Epithelial cell of proximal tubule (primary cell): ENCODE measurements around the gene RNF151. TPM values are rescaled to one million over a fixed set of nuclear protein-coding genes. Genes with fewer than 3 reads are reported as not detected.

Experiments
- DNase-seq: peaks from one replicate; pipeline ENCODE4 v3.0.0-alpha.2; 2011; ENCODE audit warnings: low read depth
- H3K4me3 ChIP-seq: 2 replicates; pipeline ENCODE4 v1.5.1; 2011; ENCODE audit warnings: low read depth, mild to moderate bottlenecking, low read length
- CTCF ChIP-seq: conservative IDR thresholded peaks from 2 replicates; pipeline ENCODE4 v1.5.1; 2012; ENCODE audit warnings: low read depth, mild to moderate bottlenecking, low read length
- total RNA-seq: library from RNA; depleted of rRNA; stranded (reverse); fragments of >200 nt; gene quantifications from 2 replicates; pipeline ENCODE4 v1.2.3, GENCODE V29; 2015

The RNF151 gene
- total RNA-seq, 1 donor from 2014 or later: not detected

DNA sequence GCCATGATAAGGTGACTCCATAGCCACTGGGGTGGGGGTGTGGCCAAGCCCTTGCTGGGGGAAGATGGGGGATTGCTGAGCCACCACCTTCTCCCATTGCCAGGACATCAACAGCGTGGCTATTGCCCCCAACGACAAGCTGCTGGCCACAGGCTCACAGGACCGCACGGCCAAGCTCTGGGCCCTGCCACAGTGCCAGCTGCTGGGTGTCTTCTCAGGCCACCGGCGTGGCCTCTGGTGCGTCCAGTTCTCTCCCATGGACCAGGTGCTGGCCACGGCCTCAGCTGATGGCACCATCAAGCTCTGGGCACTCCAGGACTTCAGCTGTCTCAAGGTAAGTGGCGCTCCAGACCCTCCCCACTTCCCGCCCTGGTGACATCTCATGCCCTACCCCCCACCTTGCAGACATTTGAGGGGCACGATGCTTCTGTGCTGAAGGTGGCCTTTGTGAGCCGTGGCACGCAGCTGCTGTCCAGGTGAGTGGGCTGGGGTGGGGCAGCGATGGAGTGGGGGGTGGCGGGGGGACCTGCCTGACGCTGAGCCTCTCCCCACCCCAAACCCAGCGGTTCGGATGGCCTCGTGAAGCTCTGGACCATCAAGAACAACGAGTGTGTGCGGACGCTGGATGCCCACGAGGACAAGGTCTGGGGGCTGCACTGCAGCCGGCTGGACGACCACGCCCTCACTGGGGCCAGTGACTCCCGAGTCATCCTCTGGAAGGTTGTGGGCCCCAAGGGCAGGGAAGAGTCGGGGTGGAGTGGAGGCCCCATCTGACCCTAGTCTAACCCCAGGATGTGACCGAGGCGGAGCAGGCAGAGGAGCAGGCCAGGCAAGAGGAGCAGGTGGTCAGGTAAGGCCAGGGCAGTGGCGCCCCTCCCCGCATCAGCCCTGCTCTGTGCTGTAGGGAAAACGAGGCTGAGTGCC lies 10.6 kb downstream of the RNF151 start:
- no peak overlapping the region for H3K4me3 ChIP-seq
- TF ChIP-seq CTCF: no peak
- DNase-seq: no peak

DNA sequence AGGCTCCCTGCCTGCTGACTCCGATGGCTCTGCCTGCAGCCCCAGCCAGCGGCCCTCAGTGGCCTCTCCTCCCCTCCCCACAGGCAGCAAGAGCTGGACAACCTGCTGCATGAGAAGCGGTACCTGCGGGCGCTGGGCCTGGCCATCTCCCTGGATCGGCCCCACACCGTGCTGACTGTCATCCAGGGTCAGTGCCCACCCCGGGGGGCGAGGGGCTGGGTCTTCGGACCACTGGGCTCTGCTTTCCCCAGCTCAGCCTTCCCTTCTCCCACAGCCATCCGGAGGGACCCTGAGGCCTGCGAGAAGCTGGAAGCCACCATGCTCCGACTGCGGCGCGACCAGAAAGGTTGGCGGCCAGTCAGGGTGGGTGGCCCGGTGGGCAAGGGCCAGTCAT lies 11.2 kb downstream of the RNF151 start:
- no peak for TF ChIP-seq CTCF
- no peak for DNase-seq
- H3K4me3 ChIP-seq: no peak overlapping the region

- DNase-seq: no peak
- no peak for TF ChIP-seq CTCF
- no peak overlapping the region for H3K4me3 ChIP-seq
Measured at GRCh38 chr16:1978476-1979120, 11.9 kb downstream of the RNF151 start.

- no peak for DNase-seq
- TF ChIP-seq CTCF: no peak
- no peak overlapping the region for H3K4me3 ChIP-seq
Measured at GRCh38 chr16:1979271-1980029, 12.8 kb downstream of the RNF151 start.

GRCh38 chr16:1980030-1980769 lies 13.5 kb downstream of the RNF151 start:
- DNase-seq: no peak
- H3K4me3 ChIP-seq: no peak overlapping the region
- no peak for TF ChIP-seq CTCF

DNA sequence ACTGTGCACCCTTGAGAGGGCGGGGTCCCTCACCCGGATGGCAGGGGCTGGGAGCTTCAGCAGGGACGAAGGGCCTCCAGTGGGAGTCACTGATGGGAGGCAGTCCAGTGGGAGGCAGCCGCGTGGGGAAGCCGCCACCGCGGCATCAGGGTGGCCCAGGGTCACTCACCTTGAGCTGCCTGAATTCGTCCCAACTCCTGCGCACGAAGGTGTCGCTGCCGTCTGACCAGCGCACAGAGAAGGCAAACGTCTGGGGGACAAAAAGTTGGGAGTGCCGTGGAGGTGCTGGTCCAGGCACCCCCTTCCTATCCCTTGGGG lies 14.1 kb downstream of the RNF151 start:
- DNase-seq: no peak
- no peak for TF ChIP-seq CTCF
- no peak overlapping the region for H3K4me3 ChIP-seq
